Measurements from ENCODE around the gene CATSPERE.

Gene CATSPERE

DNA sequence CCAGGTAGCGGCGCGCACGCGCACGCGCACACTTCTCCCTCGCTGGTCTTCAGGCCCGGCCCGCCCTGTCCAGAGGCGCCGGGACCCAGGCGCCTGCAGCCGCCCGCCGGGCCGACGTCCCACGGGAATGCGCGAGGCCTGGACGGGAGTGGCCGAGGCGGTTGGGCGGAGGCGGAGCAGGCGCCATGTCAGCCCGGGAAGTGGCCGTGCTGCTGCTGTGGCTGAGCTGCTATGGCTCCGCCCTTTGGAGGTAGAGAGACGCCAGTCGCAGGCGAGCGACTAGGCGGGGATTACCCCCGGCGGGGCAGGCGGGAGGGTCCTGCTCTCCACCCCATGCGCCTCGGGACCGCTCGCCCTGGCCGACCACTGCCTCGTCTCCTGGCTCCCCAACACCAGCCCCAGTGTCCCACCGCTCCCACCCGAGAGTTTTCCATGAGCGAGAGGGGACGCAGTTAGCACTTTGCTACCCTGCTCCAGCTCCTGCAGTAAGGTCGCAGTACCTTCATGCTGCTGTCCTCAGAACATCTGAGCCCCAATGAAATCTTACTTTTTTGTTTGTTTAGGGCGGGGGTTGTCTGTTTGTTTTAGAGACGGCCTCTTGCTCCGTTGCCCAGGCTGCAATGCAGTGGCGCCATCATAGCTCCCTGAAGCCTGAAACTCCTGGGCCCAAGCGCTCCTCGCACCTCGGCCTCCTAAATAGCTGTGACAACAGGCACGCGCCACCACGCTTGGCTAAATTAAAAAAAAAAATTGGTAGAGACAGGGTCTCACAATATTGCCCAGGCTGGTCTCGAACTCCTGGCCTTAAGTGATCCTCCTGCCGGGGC lies at the start of gene CATSPERE:
Gene CATSPERE, plus strand, starts transcription at position 29 of the 827 bp plus-strand sequence. Its CDS starts 157 bp downstream, at position 186.
- peak; percentile 72 for DNase-seq (ENCODE audit: low spot score)

- no peak for DNase-seq (ENCODE audit: low spot score)
Measured at GRCh38 chr1:244412176-244412575, 48.9 kb upstream of the CATSPERE start.

GRCh38 chr1:244413736-244414135 lies 47.3 kb upstream of the CATSPERE start:
- DNase-seq (ENCODE audit: low spot score) = no peak

DNA sequence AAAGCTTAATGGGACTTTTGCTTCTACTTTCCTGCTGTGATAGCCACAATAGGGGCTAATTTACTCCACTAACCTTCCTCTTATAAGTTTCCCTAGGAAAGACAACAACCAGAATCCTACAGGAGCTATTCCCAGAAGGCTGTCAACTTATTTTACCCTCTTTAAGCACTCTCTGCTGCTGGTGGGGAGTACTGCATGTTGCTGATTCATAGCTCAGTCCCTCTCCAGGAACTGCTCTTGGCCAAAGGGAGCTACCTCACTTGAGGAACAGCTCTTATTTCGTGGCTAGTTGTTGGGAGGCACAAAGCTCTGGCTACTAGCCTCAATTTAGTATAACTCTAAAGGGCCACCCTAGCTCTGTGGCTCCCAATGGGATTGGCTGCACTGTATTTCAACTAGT lies 46.5 kb upstream of the CATSPERE start:
- DNase-seq (ENCODE audit: low spot score) = no peak

DNA sequence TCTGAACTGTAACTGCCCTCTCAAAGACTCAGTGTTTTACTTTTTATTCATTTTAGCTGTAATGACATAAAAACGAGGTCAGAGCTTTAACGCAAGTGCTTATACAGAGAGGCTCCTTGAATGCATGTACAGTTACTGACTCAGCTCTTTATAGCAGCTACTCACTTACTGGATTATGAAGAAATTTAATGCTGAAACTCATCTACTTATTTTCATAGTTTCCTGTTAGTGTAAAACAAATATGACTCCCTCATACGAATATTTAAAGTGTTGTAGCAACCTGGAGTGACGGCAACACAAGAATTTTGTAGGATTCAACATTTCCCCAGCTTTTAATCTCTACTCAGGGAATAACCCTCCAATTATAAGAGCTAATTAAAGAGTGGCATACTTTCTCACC lies 42.0 kb upstream of the CATSPERE start:
- DNase-seq (ENCODE audit: low spot score) = no peak

GRCh38 chr1:244422174-244422573 lies 38.9 kb upstream of the CATSPERE start:
- DNase-seq (ENCODE audit: low spot score) = no peak

GRCh38 chr1:244424649-244425334 lies 36.3 kb upstream of the CATSPERE start:
- DNase-seq (ENCODE audit: low spot score) = no peak

DNA sequence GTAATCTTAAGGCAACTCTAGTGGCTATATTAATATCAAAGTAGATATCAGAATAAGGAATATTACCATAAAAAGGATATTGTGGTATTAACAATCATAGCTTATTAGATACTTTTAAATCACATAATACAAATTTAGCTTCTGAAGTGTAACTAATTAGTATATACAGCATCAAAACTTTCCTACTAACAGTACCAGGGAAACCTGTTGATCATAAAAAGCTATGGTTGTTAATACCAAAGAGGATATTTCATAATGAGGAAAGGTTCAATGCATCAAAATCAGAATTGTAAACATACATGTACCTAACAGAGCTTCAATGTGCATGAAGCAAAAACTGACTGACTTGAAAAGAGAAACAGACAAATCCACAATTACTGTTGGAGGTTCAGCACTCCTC lies 33.4 kb upstream of the CATSPERE start:
- no peak for DNase-seq (ENCODE audit: low spot score)

GRCh38 chr1:244429818-244430217 lies 31.3 kb upstream of the CATSPERE start:
- DNase-seq (ENCODE audit: low spot score) = no peak

GRCh38 chr1:244431166-244431565 lies 29.9 kb upstream of the CATSPERE start:
- DNase-seq (ENCODE audit: low spot score) = no peak

DNA sequence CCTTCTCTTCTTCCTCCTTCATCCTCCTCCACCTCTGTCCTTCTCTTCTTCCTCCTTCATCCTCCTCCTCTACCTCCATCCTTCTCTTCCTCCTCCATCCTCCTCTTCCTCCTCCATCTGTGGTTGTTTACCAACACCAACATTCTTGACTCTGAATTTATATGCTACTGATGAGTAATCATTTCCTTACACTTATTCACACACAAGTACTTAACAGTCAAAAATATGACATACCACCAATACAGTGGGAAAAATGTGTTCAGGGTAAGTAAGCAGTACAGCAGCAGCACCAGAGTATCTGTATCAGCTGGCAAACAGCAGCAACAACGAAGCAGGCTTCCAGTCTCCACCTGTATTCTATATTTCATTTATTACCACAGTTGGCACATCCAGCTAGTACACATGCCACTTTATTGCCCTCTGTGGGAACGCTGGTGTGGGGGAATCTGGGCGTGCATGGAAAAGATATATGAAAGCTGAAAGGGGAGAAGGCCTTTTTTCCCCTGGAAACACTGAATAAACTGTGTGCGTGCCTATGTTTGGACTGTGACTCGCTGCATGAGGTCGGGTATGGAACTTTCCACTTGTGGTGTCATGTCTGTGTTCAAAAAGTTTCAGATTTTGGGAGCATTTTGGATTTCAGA lies 25.4 kb upstream of the CATSPERE start:
- peak; percentile 30 for DNase-seq (ENCODE audit: low spot score)

- DNase-seq (ENCODE audit: low spot score) = no peak
Measured at GRCh38 chr1:244436336-244437085, 24.6 kb upstream of the CATSPERE start.

- no peak for DNase-seq (ENCODE audit: low spot score)
Measured at GRCh38 chr1:244437086-244437468, 24.0 kb upstream of the CATSPERE start.

DNA sequence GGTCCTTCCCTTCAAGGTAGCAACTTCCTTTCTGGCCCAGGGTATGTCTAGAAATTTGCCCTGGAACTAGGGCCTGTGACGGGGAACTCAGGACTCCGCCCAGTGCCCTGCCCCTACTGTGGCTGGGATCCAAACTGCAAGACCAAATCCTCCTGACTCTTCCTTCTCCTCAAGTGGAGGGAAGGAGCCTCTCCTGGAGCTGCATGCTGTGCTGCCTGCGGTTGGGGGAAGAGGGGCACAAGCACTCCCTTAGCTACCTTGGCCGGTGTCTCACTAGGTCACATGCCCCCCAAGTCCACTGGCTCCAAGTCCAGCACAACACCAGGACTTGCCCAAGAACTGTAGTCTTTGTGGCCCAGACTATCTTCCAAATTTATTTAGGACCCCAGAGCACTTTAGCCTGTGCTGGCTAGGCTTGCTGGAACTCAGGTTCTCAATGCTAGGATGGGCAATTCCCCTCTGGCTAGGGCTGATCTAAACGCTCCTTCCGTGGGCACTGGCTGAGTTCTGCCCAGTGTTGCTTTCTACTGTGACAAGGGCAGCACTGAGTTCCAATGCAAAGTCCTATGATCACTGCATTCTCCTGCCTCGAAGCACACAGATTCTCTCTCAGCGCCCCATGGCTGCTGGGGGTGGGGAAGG lies 21.6 kb upstream of the CATSPERE start:
- DNase-seq (ENCODE audit: low spot score) = no peak

DNA sequence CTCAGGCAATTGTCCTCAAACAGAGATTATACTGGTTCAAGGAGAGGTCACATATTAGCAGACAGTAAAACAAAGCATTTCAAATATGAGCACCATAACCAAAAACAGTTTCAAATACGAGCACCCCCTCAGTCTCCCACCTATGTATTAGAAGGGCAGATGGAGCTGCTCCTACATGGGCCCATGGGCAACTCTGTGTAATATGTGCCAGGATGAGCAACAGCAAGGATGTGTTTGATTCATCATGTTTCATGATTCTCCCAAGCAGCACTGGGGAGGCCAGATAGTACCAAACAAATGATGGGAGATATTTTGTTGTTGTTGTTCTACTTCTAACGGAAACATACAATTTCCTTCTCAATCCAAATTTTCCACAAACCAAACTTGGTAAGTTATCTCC lies 18.2 kb upstream of the CATSPERE start:
- DNase-seq (ENCODE audit: low spot score) = no peak

DNA sequence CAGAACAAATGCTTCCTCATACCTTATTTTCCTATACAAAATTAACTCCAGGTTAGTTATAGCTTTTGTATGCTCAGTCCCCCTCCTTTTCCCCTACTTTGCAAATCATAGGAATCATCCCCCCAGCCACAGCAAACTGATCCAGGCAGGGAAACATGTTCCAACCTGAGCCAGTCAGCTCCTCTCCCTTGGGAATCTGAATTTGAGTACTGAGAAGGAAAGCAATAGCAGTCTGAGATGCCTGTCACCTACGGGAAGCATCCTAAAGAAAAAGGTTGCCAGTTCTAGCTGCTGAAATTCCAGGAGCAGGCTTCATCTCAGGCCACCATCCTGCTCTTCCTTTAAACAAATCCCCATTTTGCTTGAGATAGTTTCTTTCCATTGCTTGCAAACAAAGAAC lies 16.2 kb upstream of the CATSPERE start:
- DNase-seq (ENCODE audit: low spot score) = no peak

DNA sequence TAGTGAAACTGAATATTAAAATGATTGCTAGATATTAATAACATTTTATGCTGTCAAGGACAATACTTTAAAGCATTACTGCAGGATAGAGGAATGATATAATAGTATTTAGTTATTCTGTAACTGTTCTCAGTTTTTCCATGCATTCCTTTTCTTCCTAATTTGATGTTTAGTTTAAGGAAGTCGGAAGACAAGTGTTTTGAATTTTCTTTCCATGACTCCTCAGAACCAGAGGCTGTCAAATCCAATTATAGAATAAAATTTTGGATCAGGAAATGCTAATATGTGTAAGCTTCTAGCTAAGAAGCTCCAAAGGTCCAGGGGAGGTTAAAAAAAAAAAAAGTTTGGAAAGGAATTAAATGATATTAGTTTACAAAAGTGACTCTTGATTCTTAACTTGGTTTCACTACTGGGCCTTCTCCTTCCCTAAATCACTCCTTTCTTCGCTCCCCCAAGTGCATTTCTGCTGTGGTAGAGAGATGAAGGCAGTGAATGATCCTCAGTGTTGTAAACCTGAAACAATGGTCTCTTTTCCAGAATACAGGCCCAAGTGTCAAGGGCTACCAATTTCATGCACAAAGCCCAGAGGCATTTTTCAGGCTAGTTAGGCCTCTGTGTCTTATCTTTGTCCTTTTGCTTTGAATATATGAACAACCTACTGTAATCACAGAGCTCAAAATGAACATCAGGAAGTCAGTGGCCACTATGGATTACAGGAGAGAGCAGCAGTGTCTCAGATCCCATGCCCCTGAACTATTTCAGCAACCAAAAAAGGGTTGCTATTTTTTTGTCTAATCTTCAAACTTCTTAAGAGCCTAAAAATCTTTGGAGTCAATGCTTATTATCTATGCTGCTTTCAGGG lies 15.5 kb upstream of the CATSPERE start:
- no peak for DNase-seq (ENCODE audit: low spot score)

DNA sequence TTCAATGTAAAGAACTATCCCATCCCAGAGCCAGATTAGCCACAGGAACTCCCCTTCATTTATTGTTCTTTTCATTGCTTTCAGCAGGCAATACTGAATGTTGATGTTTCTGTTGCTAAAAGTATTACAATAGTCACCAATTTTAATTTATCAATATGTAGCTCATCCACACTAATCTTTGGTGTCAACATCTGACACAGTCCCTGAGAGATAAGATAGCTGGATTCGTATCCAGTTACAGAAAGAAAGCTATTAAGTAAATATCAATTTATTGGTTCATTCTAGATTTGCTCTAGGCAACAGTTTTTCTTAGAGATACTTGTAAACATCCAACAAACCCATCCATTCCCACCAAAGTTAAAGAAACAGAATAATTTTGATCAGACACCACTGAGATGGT lies 14.0 kb upstream of the CATSPERE start:
- DNase-seq (ENCODE audit: low spot score) = no peak

- no peak for DNase-seq (ENCODE audit: low spot score)
Measured at GRCh38 chr1:244447552-244447951, 13.5 kb upstream of the CATSPERE start.

DNA sequence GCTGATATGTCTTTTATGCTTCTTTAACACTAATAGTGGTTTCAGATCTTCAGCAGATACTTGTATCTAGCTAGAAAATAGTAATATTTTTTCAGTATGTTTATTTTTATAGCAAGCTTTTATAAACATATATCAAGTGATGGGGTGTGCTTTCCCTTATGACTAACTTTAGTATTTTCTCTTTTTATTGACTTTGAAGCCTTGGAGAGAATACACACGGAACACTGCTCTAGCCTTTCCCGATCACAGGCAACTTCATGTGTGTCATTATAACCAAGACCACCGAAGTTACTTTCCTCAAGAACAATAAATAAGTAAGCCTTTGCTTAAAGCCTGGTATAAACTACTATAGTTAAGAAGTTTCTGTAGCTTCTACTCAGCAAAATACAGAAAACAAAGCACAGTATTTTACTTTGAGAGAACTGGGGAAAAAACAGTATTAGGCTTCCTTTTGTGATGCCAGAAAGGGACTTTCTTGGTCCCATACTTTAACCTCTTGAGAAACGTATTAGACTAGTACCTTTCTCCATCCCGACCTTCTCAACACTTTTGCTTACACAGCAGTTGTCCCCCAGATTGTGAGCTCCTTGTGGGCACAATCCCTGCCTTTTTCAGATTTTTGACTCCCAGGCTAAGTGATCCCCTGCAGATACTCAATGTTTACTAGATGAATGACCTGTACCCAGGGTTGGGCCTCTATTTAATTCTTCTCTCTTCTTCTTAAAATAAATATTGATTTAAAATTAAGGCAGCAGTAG lies 12.6 kb upstream of the CATSPERE start:
- DNase-seq (ENCODE audit: low spot score) = no peak
